AG10803 (cell line): Measurements from ENCODE around the gene ZNF223.
A peak's percentile ranks its signal among the peaks of the same experiment; 100 is the strongest.

ENCODE experiments used
- DNase-seq: peaks from one replicate; pipeline ENCODE4 v3.0.0; 2010; ENCODE audit warnings: low read depth
- H3K4me3 ChIP-seq: 2 replicates; pipeline ENCODE4 v1.5.1; 2011; ENCODE audit warnings: mild to moderate bottlenecking, low read length, control low read depth
- TF ChIP-seq, protein P1 (sequence below): conservative IDR thresholded peaks from 2 replicates; pipeline ENCODE4 v1.5.1; 2011; ENCODE audit warnings: mild to moderate bottlenecking, low read length, control low read depth, inconsistent platforms

Gene ZNF223

DNA sequence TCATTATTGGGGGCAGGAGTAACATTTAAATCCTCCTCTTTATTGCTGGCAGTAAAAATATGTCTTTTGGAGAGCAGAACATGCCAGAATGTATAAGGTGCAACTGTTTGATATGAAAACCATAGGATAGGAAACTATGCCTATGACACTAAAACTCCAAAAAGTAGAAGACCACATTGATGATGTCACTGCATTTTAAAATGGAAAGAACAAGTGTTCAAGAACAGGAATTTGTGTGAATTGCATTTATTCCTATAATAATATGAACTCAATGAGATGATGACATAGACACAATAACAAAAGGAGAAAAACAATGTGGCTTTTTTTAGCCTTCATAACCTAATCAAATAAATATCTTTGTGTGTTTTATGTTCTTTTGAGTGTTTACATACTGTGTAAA is 57.6 kb downstream of the ZNF223 start:
- H3K4me3 ChIP-seq, result no peak overlapping the region
- DNase-seq, result no peak
- TF ChIP-seq, protein P1, sequence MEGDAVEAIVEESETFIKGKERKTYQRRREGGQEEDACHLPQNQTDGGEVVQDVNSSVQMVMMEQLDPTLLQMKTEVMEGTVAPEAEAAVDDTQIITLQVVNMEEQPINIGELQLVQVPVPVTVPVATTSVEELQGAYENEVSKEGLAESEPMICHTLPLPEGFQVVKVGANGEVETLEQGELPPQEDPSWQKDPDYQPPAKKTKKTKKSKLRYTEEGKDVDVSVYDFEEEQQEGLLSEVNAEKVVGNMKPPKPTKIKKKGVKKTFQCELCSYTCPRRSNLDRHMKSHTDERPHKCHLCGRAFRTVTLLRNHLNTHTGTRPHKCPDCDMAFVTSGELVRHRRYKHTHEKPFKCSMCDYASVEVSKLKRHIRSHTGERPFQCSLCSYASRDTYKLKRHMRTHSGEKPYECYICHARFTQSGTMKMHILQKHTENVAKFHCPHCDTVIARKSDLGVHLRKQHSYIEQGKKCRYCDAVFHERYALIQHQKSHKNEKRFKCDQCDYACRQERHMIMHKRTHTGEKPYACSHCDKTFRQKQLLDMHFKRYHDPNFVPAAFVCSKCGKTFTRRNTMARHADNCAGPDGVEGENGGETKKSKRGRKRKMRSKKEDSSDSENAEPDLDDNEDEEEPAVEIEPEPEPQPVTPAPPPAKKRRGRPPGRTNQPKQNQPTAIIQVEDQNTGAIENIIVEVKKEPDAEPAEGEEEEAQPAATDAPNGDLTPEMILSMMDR, result no peak

DNA sequence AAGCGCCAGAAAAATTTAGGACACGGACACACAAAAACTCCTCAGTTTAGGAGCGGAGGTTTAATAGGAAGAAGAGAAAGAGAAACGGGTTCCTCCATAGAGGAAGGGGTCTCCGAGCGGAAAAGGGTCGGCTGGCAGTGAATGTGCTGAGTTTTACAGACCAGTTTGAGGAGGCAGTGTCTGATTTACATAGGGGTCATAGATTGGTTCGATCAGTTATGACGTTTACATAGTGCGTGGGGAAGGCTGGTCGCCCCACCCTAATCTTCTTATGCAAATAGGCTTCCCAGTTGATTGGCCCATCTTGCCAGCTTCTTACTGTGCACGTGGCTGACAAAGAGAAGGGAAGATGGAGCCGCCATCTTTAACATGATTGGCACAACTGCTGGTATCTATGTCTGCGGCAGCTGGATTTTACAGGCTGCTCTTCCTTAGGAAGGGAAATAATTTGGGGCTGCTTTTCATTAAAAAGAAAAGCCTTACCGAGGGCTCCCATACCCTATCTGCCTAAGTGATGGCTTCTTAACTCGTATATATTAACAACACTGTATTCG is 60.2 kb downstream of the ZNF223 start:
- peak; percentile 79 for DNase-seq
- TF ChIP-seq, protein P1, result no peak
- H3K4me3 ChIP-seq, result peak overlapping the region; percentile 90

DNA sequence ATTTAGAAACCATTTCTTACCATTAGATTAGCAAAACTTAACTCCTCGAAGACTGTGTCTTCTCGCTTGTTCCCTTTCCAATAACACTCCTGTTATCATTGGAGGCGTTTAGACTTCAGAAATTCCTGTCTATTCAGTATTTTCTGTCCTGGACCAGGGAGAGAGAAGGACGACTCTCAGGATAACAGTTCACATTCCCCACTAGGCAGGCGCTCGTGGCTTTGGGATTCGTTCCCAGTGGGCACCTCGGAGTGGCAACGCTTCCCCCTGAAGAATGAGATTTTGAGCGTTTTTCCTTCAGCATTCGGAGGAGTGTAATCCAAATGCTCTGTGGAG is 60.9 kb downstream of the ZNF223 start:
- DNase-seq, result no peak
- peak overlapping the region; percentile 90 for H3K4me3 ChIP-seq
- TF ChIP-seq, protein P1, result no peak

GRCh38 chr19:44113138-44113783 is 61.4 kb downstream of the ZNF223 start, which contains the start of gene ZNF225:
TSS of gene ZNF225 (plus strand) at chr19:44113399. CDS start at chr19:44115828, 2,429 bp downstream.
- DNase-seq, result peak; percentile 98
- peak within 1 kb of the TSS; percentile 90 for H3K4me3 ChIP-seq
- TF ChIP-seq, protein P1, result peak; percentile 20; the same call in 1 of the 2 replicates

- peak overlapping the region; percentile 90 for H3K4me3 ChIP-seq
- TF ChIP-seq, protein P1, result no peak
- DNase-seq, result no peak
Measured at GRCh38 chr19:44113784-44114390, 62.1 kb downstream of the ZNF223 start.
